Stimulated activated CD8-positive, alpha-beta memory T cell treated with anti-CD3 and anti-CD28 coated beads, Interleukin-12 subunit alpha, Interleukin-12 subunit beta, amount 100 ng/mL, for 4 hours (primary cell): ENCODE results near the gene ZFAND2B.
"Not testable (repeated sequence)": the region's sequence is repeated elsewhere in the genome, so short reads cannot be mapped to it uniquely, and the experiment has no call there.

Experiments
- DNase-seq: peaks from one replicate; pipeline ENCODE4 v3.0.0-alpha.2; 2020; ENCODE audit warnings: low read depth

The ZFAND2B gene

DNA sequence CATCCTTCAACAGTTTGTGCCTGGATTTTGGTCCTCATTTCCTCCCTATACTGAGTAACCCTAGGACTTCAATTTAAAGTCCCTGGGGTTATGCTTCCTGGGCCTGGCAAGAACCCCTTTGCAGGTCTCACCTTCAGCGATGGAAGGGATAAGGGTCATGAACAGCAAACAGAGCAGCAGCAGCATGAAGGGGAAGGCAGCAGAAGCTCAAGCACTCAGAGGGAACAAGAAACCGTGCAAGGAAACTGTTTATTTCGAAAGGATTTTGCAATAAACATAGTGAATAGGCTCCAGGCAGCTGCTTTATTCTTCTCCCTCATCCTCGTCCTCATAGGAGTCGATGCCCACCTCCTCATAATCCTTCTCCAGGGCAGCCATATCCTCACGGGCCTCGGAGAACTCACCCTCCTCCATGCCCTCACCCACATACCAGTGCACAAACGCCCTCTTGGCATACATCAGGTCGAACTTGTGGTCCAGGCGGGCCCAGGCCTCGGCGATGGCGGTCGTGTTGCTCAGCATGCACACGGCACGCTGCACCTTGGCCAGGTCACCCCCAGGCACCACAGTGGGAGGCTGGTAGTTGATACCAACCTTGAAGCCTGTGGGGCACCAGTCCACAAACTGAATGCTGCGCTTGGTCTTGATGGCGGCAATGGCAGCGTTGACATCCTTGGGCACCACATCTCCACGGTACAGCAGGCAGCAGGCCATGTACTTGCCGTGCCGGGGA, 43.6 kb downstream of the ZFAND2B start:
- DNase-seq, result no peak

DNA sequence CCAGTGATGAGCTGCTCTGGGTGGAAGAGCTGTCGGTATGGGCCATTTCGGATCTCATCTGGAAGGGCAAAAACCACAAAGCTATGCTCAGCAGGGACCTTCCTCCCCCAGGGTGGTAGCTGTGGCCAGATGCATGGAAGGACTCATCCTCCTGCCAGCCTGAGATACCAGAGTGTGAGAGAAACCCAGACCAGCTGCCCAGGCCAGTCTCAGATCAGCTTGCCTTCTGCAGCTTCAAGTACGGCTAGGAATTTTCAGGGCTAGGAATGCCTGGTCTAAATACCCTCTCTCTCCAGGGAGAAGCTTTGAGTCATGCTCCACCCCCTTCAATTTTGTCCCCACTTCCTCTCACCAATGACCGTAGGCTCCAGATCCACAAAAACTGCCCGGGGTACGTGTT, 45.1 kb downstream of the ZFAND2B start:
- no peak for DNase-seq

DNA sequence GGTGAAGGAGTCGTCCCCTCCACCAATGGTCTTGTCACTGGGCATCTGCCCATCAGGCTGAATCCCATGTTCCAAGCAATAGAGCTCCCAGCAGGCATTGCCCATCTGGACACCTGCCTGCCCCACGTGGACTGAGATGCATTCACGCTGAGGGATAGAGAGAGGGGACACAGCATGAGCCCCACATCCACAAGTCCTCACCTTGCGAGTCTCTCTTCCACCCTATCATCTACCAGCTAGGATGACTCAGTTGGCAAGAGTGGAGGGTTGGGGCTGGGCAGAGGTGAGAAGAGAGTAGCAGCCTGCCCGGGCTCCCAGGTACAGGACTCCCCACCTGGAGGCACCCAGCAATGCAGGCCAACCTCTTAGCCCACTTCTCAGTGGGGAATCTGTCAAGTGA, 45.5 kb downstream of the ZFAND2B start:
- DNase-seq, result no peak

DNA sequence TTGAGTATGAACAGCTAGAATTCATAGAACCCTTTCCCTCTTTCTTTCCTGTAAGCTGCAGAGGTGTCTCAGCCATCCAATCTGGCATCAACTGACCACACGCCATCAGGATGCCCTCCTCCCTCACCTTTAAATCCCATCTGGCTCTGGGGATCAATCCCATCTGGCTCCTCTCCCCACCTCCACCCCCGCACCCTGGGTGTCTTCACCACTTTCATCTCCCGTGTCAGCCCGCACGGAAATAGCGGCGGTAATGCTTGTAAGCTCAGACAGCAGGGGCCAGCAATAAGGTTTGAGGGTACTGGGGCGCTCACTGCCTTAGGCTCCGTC, 46.0 kb downstream of the ZFAND2B start:
- DNase-seq, result no peak

DNA sequence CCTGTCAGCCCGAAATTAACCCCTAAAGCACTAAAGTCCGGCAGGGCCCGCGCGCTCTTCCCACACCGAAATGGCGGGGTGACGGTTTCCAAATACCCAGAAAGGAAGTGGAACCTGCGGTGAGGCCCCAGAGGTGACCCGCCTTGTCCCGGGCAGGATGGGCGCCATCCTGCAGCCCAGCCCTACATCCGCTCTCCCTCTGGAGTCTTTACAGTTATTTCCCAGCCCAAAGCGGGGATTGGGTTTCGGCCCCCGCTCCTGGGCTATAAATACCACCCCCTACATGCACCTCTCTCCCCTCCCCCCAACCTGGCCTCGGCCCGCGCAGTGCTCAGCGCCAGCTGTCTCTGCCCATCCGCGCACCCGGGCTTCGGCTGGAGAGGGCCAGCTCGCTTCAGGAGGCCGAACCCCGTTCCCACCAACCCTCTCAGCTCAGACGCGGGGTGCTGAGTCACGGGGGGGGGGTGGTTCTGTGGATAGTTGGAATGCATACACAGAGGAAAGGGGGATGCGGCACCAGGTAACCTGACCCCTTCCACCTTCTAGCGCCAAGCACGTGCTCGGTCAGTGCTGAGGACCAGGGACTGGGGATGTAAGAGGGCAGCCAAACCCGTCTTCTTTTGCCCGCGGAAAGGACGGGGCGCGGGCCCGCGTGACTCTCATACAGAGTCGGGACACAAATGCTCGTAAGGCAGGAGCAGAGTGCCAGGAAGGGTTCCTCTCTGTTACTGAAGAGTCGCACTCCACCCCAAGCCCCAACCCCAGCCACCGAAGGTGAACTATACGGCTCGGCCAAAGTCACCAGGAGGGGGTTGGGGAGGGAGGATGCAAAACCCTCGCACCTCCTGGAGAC, 46.5 kb downstream of the ZFAND2B start, which contains the start of gene TUBA4B:
Gene TUBA4B, plus strand, starts transcription at position 344 of the 853 bp plus-strand sequence. Its CDS starts 165 bp downstream, at position 509.
- DNase-seq, result no peak

DNA sequence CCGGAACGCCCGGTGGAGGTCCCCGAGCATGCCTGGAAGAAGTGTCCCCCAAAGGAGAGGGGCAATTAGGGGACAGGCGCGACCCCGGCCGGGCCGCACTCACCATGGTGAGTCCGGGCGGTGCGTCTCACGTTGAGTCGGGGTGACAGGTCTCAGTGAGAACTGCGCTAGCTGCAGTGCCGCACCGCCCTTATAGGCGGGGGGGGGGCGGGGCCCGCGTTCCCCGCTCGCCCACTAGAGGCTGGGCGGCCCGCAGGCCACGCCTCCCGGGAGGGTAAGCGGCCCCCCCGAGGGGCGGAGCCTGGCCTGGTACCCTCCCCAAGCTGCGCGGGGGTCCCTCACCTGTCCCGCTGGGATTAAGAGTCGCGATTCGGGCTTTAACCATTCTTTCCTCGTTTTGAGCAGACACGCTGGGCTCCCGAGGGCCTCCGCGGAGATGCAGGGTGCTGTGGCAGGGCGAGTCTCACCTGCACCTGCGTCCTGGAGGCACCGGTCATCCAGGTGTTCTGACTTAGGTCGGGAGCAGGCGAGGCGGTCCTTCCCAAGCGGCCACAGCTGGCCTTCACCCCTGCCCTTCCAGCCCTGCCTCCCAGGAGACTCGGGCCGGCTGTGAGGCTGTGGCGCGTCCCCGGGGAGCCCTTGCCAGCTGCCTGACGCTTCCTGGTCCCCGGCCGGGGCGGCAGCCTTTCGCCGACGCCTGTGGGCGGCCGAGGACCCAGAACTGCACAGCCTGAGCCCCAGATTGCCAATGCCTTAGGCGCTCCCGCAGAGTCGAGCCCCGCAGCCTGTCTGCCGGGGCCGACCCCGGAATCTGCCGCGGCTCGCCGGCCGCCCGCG, 47.4 kb downstream of the ZFAND2B start, which contains the start of gene TUBA4A:
Gene TUBA4A, minus strand, starts transcription at position 166 of the 837 bp plus-strand sequence. Its CDS starts 60 bp downstream, at position 106.
- DNase-seq, result peak; percentile 86

DNA sequence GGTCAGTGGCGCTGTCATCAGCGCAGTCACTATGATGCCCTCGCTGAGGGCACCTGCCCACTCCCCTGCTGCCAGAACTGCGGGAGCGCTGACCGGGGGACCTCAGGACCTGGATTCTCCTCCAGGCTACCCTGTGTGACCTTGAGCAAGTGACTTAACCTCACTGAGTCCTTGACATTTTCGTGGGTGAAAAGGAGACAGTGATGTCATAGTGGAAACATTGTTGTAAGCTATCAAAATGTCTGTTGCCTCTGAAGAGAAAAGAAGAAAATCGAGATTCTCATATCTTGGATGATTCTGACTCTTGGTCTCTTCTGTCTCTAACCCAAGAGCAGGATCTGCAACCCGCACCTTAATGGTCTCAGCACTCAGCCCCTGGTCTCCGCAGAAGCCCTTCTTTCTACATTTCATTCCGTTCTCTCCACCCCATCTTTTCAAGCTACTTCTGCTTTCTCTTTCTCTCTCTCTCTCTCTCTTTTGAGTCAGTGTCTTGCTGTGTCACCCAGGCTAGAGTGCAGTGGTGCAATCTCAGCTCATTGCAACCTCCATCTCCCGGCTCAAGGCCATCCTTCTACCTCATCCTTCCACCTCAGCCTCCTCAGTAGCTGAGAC, 48.1 kb downstream of the ZFAND2B start:
- DNase-seq, result no peak

DNA sequence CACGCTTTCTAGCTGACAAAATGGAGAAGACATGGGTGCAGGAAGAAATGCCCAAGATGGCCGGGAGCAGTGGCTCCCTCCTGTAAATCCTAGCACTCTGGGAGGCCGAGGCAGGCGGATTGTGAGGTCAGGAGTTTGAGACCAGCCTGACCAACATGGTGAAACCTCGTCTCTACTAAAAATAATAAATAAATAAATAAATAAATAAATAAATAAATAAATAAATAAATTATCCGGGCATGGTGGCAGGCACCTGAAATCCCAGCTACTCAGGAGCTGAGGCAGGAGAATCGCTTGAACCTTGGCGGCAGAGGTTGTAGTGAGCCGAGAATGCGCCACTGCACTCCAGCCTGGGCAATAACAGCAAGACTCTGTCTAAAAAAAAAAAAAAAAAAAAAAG, 52.4 kb downstream of the ZFAND2B start:
- DNase-seq, result not testable (repeated sequence)
